ENCODE data around the gene CEP68. TPM values are rescaled to one million over a fixed set of nuclear protein-coding genes. Genes with fewer than 3 reads are reported as not detected.

Gene CEP68
- total and polyA plus RNA-seq, 5 donors: 8.6 to 19.3 (median 13.9) TPM

DNA sequence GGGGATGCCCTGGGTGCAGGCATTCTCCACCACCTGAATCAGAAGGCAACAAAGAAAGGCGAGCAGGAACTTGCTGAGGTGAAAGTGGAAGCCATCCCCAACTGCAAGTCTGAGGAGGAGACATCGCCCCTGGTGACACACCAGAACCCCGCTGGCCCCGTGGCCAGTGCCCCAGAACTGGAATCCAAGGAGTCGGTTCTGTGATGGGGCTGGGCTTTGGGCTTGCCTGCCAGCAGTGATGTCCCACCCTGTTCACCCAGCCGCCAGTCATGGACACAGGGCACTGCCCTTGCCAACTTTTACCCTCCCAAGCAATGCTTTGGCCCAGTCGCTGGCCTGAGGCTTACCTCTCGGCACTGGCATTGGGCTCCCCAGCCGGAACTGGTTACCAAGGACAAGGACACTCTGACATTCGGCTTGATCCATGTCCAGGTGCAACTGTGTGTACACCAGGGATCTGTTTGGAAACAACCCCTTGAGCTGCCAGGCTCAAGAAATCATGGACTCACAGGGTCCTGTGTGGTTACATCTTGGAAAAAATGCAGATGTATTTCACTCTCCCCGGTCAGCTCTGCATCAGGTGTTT, 35.2 kb upstream of the CEP68 start:
- WGBS: 91% methylated on average over 11 of the region's 11 CpGs
- ATAC-seq: no peak
- Histone ChIP-seq H3K27ac (ENCODE audit: low read length) (no peak overlapping the region), H3K27me3 (ENCODE audit: control insufficient read depth, insufficient read depth) (no peaks in the 10 kb centered on the region), H3K9me3 (ENCODE audit: control insufficient read depth, low read length) (no peaks in the 10 kb centered on the region), H3K4me3 (ENCODE audit: low read length) (no peak overlapping the region), H3K4me1 (ENCODE audit: control insufficient read depth, insufficient read depth, low read length) (no peaks in the 10 kb centered on the region)
- intact Hi-C loops (cut with DNase I): no loop called here
- DNase-seq: peak in 1 of 3 donors; percentile 43

- DNase-seq (no peak), ATAC-seq (no peak)
- Histone ChIP-seq H3K9me3 (ENCODE audit: control insufficient read depth, low read length) (no peaks in the 10 kb centered on the region), H3K4me1 (ENCODE audit: control insufficient read depth, insufficient read depth, low read length) (no peaks in the 10 kb centered on the region), H3K27ac (ENCODE audit: low read length) (no peak overlapping the region), H3K27me3 (ENCODE audit: control insufficient read depth, insufficient read depth) (no peaks in the 10 kb centered on the region), H3K4me3 (ENCODE audit: low read length) (no peak overlapping the region)
- intact Hi-C loops (cut with DNase I): no loop called here
- 62% methylated on average over 4 of the region's 4 CpGs for WGBS
These were observed 34.5 kb upstream of the CEP68 start for GRCh38 chr2:65021709-65022108.

DNA sequence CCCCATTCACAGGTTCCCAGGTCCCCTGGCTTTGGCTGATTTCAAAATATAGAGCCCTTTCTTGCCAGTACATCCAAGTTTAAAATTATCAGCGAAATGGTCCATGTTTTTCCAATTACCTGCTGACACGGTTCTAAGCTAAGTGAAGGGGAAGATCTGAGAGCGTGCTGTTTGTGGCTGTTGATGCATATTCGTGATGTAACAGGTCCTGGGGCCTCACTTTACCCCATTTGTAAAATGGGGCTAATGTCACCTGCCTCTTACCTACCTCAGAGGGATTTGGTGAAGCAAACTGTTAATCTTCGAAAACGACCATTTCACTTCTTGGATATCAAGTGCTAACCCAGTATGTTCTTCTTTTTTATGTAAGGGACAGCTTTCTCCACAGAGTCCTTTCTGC, 34.0 kb upstream of the CEP68 start:
- intact Hi-C loops (cut with DNase I): no loop called here

GRCh38 chr2:65023742-65024141, 32.5 kb upstream of the CEP68 start:
- intact Hi-C loops (cut with DNase I): no loop called here
- Histone ChIP-seq H3K9me3 (ENCODE audit: control insufficient read depth, low read length) (no peaks in the 10 kb centered on the region), H3K27me3 (ENCODE audit: control insufficient read depth, insufficient read depth) (no peaks in the 10 kb centered on the region), H3K4me1 (ENCODE audit: control insufficient read depth, insufficient read depth, low read length) (no peaks in the 10 kb centered on the region), H3K27ac (ENCODE audit: low read length) (no peak overlapping the region), H3K4me3 (ENCODE audit: low read length) (no peak overlapping the region)
- WGBS: 92% methylated on average over 8 of the region's 8 CpGs
- DNase-seq: no peak
- no peak for ATAC-seq

More for the DNA sequence above, 34.0 kb upstream of the CEP68 start:
- WGBS: 89% methylated on average over 6 of the region's 6 CpGs
- no peaks in the 10 kb centered on the region for H3K4me1 ChIP-seq (ENCODE audit: control insufficient read depth, insufficient read depth, low read length)
- no peak overlapping the region for H3K27ac ChIP-seq (ENCODE audit: low read length)
- no peak for DNase-seq
- H3K4me3 ChIP-seq (ENCODE audit: low read length): no peak overlapping the region
- H3K9me3 ChIP-seq (ENCODE audit: control insufficient read depth, low read length): no peaks in the 10 kb centered on the region
- no peaks in the 10 kb centered on the region for H3K27me3 ChIP-seq (ENCODE audit: control insufficient read depth, insufficient read depth)
- ATAC-seq: no peak

GRCh38 chr2:65024149-65024829, 31.9 kb upstream of the CEP68 start:
- intact Hi-C loops (cut with DNase I): no loop called here
- Histone ChIP-seq H3K27ac (ENCODE audit: low read length) (no peak overlapping the region), H3K9me3 (ENCODE audit: control insufficient read depth, low read length) (no peaks in the 10 kb centered on the region), H3K4me3 (ENCODE audit: low read length) (no peak overlapping the region), H3K4me1 (ENCODE audit: control insufficient read depth, insufficient read depth, low read length) (no peaks in the 10 kb centered on the region), H3K27me3 (ENCODE audit: control insufficient read depth, insufficient read depth) (no peaks in the 10 kb centered on the region)
- 90% methylated on average over 7 of the region's 7 CpGs for WGBS
- ATAC-seq (no peak), DNase-seq (no peak)

GRCh38 chr2:65025453-65026123, 30.6 kb upstream of the CEP68 start:
- ATAC-seq: no peak
- intact Hi-C loops (cut with DNase I): no loop called here
- no peak overlapping the region for H3K4me3 ChIP-seq (ENCODE audit: low read length)
- H3K27ac ChIP-seq (ENCODE audit: low read length): no peak overlapping the region
- DNase-seq: no peak
- no peaks in the 10 kb centered on the region for H3K27me3 ChIP-seq (ENCODE audit: control insufficient read depth, insufficient read depth)
- WGBS: 91% methylated on average over 8 of the region's 8 CpGs
- no peaks in the 10 kb centered on the region for H3K9me3 ChIP-seq (ENCODE audit: control insufficient read depth, low read length)
- H3K4me1 ChIP-seq (ENCODE audit: control insufficient read depth, insufficient read depth, low read length): no peaks in the 10 kb centered on the region

GRCh38 chr2:65026154-65026553, 30.1 kb upstream of the CEP68 start:
- Histone ChIP-seq H3K27ac (ENCODE audit: low read length) (no peak overlapping the region), H3K9me3 (ENCODE audit: control insufficient read depth, low read length) (no peaks in the 10 kb centered on the region), H3K4me3 (ENCODE audit: low read length) (no peak overlapping the region), H3K4me1 (ENCODE audit: control insufficient read depth, insufficient read depth, low read length) (no peaks in the 10 kb centered on the region), H3K27me3 (ENCODE audit: control insufficient read depth, insufficient read depth) (no peaks in the 10 kb centered on the region)
- no peak for DNase-seq
- no peak for ATAC-seq
- 97% methylated on average over 8 of the region's 8 CpGs for WGBS
- intact Hi-C loops (cut with DNase I): no loop called here

- Histone ChIP-seq H3K4me1 (ENCODE audit: control insufficient read depth, insufficient read depth, low read length) (no peaks in the 10 kb centered on the region), H3K27me3 (ENCODE audit: control insufficient read depth, insufficient read depth) (no peaks in the 10 kb centered on the region), H3K9me3 (ENCODE audit: control insufficient read depth, low read length) (no peaks in the 10 kb centered on the region), H3K4me3 (ENCODE audit: low read length) (no peak overlapping the region), H3K27ac (ENCODE audit: low read length) (no peak overlapping the region)
- DNase-seq (no peak), ATAC-seq (no peak)
- WGBS: 94% methylated on average over 13 of the region's 13 CpGs
- intact Hi-C loops (cut with DNase I): no loop called here
These were observed 29.3 kb upstream of the CEP68 start for GRCh38 chr2:65026704-65027464.

- WGBS: 63% methylated on average over 8 of the region's 8 CpGs
- H3K27ac ChIP-seq (ENCODE audit: low read length): no peak overlapping the region
These were observed 28.5 kb upstream of the CEP68 start for GRCh38 chr2:65027616-65028244.

DNA sequence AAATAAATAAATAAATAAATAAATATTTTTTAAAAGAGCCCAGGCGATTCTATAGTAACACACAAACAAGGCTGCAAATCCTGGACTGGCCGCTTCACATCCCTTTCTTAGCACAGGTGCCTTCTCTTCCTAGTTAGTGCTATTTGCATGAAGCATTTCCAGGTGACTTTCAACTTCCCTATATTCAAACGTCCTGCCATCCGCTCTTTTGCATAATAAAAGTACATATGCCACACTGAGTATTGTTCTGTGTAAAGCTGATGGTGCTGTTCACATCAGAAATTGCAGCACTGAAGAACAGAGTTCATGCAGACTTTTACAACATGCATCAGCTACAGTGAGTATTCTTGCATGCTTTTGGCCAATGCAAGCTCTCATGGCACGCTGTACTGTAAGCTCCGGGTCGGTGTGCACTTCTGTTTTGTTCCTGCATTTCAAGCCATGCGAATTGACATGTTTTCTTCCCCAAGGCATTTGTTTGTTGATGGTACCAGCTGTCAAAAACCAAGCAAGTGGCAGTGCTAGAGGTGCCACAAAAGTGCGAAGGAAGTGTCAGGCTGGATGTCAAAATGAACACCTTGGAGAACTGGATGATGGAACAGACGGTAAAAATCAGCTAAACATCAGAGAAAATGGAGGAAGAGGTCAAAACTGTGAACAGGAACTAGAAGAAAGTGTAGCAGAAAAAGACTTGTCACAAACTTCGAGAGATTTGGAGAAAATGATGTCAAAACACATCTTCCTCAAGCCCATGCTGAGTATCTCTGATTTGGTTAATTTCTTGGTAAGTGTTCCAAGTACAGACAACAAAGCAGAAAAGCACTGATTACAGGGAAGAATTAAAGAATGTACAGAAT, 25.5 kb upstream of the CEP68 start:
- 88% methylated on average over 11 of the region's 11 CpGs for WGBS
- H3K27ac ChIP-seq (ENCODE audit: low read length): no peak overlapping the region
- ATAC-seq (no peak), DNase-seq (no peak)
- no peak overlapping the region for H3K4me3 ChIP-seq (ENCODE audit: low read length)
- H3K27me3 ChIP-seq (ENCODE audit: control insufficient read depth, insufficient read depth): no peaks in the 10 kb centered on the region
- H3K4me1 ChIP-seq (ENCODE audit: control insufficient read depth, insufficient read depth, low read length): peaks cover 6% of the 10 kb centered on the region
- H3K9me3 ChIP-seq (ENCODE audit: control insufficient read depth, low read length): no peaks in the 10 kb centered on the region
- intact Hi-C loops (cut with DNase I): no loop called here

More at GRCh38 chr2:65027616-65028244, 28.5 kb upstream of the CEP68 start:
- peak in 1 of 2 donors; percentile 40 for ATAC-seq
- Histone ChIP-seq H3K9me3 (ENCODE audit: control insufficient read depth, low read length) (no peaks in the 10 kb centered on the region), H3K4me1 (ENCODE audit: control insufficient read depth, insufficient read depth, low read length) (peaks cover 6% of the 10 kb centered on the region), H3K27me3 (ENCODE audit: control insufficient read depth, insufficient read depth) (no peaks in the 10 kb centered on the region), H3K4me3 (ENCODE audit: low read length) (no peak overlapping the region)
- DNase-seq: peak in 1 of 3 donors; percentile 52
- intact Hi-C loops (cut with DNase I): no loop called here
